ENCODE results near the gene SYT8.
"Not testable (repeated sequence)": the region's sequence is repeated elsewhere in the genome, so short reads cannot be mapped to it uniquely, and the experiment has no call there.

Gene SYT8

GRCh38 chr11:1882265-1883238, 47.8 kb downstream of the SYT8 start:
- no peak overlapping the region for H2AFZ ChIP-seq (ENCODE audit: low read length)
- H3K4me1 ChIP-seq (ENCODE audit: low read length): no peaks in the 10 kb centered on the region
- no peaks in the 10 kb centered on the region; the same call in 1 of the 2 replicates for H3K36me3 ChIP-seq (replicated peaks; ENCODE audit: insufficient read depth, low read length)
- no peaks in the 10 kb centered on the region for H3K9me3 ChIP-seq (replicated peaks; ENCODE audit: insufficient read depth, low read length)
- H3F3A ChIP-seq (ENCODE audit: insufficient read depth, low read length): no peaks in the 10 kb centered on the region
- no peaks in the 10 kb centered on the region; the same call in 1 of the 2 replicates for H3K27me3 ChIP-seq (replicated peaks; ENCODE audit: insufficient read depth, low read length)
- H4K20me1 ChIP-seq (ENCODE audit: insufficient read depth, low read length): no peaks in the 10 kb centered on the region
- no peaks in the 10 kb centered on the region for H3K79me2 ChIP-seq (ENCODE audit: low read length)
- H3K9me2 ChIP-seq (replicated peaks; ENCODE audit: insufficient read depth, low read length): no peaks in the 10 kb centered on the region
- TF ChIP-seq EZH2phosphoT487 (IDR thresholded peaks at IDR 0.05; ENCODE audit: low read length) (no peak), EZH2 (optimal IDR thresholded peaks at IDR 0.05; ENCODE audit: low read depth, low read length) (no peak), CTCF (IDR thresholded peaks at IDR 0.05; ENCODE audit: low read length) (peak; percentile 73)
- H3K27ac ChIP-seq (ENCODE audit: low read length): no peak overlapping the region
- DNase-seq: peak; percentile 48
- no peak overlapping the region for H3K4me2 ChIP-seq (ENCODE audit: low read depth, low read length)
- H3K9ac ChIP-seq (ENCODE audit: low read length): no peak overlapping the region
- H3K4me3 ChIP-seq (ENCODE audit: low read length): no peak overlapping the region

GRCh38 chr11:1883346-1884302, 48.8 kb downstream of the SYT8 start:
- Histone ChIP-seq H3K79me2 (ENCODE audit: low read length) (no peaks in the 10 kb centered on the region), H4K20me1 (ENCODE audit: insufficient read depth, low read length) (no peaks in the 10 kb centered on the region), H3K4me3 (ENCODE audit: low read length) (no peak overlapping the region), H3F3A (ENCODE audit: insufficient read depth, low read length) (no peaks in the 10 kb centered on the region), H2AFZ (ENCODE audit: low read length) (no peak overlapping the region), H3K9ac (ENCODE audit: low read length) (no peak overlapping the region), H3K9me3 (replicated peaks; ENCODE audit: insufficient read depth, low read length) (no peaks in the 10 kb centered on the region), H3K27ac (ENCODE audit: low read length) (no peak overlapping the region), H3K4me1 (ENCODE audit: low read length) (no peaks in the 10 kb centered on the region), H3K27me3 (replicated peaks; ENCODE audit: insufficient read depth, low read length) (no peaks in the 10 kb centered on the region; the same call in 1 of the 2 replicates), H3K4me2 (ENCODE audit: low read depth, low read length) (no peak overlapping the region), H3K9me2 (replicated peaks; ENCODE audit: insufficient read depth, low read length) (no peaks in the 10 kb centered on the region), H3K36me3 (replicated peaks; ENCODE audit: insufficient read depth, low read length) (no peaks in the 10 kb centered on the region; the same call in 1 of the 2 replicates)
- DNase-seq: no peak
- no peak for TF ChIP-seq EZH2 (optimal IDR thresholded peaks at IDR 0.05; ENCODE audit: low read depth, low read length)
- TF ChIP-seq EZH2phosphoT487 (IDR thresholded peaks at IDR 0.05; ENCODE audit: low read length): no peak
- TF ChIP-seq CTCF (IDR thresholded peaks at IDR 0.05; ENCODE audit: low read length): no peak

GRCh38 chr11:1884303-1884700, 49.5 kb downstream of the SYT8 start:
- Histone ChIP-seq H3K36me3 (replicated peaks; ENCODE audit: insufficient read depth, low read length) (no peaks in the 10 kb centered on the region; the same call in 1 of the 2 replicates), H3K4me1 (ENCODE audit: low read length) (no peaks in the 10 kb centered on the region), H3K27ac (ENCODE audit: low read length) (no peak overlapping the region)

GRCh38 chr11:1886551-1886950, 51.8 kb downstream of the SYT8 start:
- H3K4me3 ChIP-seq (ENCODE audit: low read length); H2AFZ ChIP-seq (ENCODE audit: low read length); H3K9ac ChIP-seq (ENCODE audit: low read length); H3K36me3 ChIP-seq (replicated peaks; ENCODE audit: insufficient read depth, low read length); H4K20me1 ChIP-seq (ENCODE audit: insufficient read depth, low read length); H3K9me3 ChIP-seq (replicated peaks; ENCODE audit: insufficient read depth, low read length); H3K4me2 ChIP-seq (ENCODE audit: low read depth, low read length); H3F3A ChIP-seq (ENCODE audit: insufficient read depth, low read length); H3K9me2 ChIP-seq (replicated peaks; ENCODE audit: insufficient read depth, low read length); DNase-seq; H3K27me3 ChIP-seq (replicated peaks; ENCODE audit: insufficient read depth, low read length); H3K4me1 ChIP-seq (ENCODE audit: low read length); H3K27ac ChIP-seq (ENCODE audit: low read length); H3K79me2 ChIP-seq (ENCODE audit: low read length): not testable (repeated sequence)

More at GRCh38 chr11:1884303-1884700, 49.5 kb downstream of the SYT8 start:
- no peak overlapping the region for H3K9ac ChIP-seq (ENCODE audit: low read length)
- H3F3A ChIP-seq (ENCODE audit: insufficient read depth, low read length): no peaks in the 10 kb centered on the region
- H3K79me2 ChIP-seq (ENCODE audit: low read length): no peaks in the 10 kb centered on the region
- DNase-seq: no peak
- H4K20me1 ChIP-seq (ENCODE audit: insufficient read depth, low read length): no peaks in the 10 kb centered on the region
- H3K27me3 ChIP-seq (replicated peaks; ENCODE audit: insufficient read depth, low read length): no peaks in the 10 kb centered on the region; the same call in 1 of the 2 replicates
- H3K9me3 ChIP-seq (replicated peaks; ENCODE audit: insufficient read depth, low read length): no peaks in the 10 kb centered on the region
- no peaks in the 10 kb centered on the region for H3K9me2 ChIP-seq (replicated peaks; ENCODE audit: insufficient read depth, low read length)
- no peak overlapping the region for H2AFZ ChIP-seq (ENCODE audit: low read length)
- TF ChIP-seq CTCF (IDR thresholded peaks at IDR 0.05; ENCODE audit: low read length): no peak
- no peak for TF ChIP-seq EZH2phosphoT487 (IDR thresholded peaks at IDR 0.05; ENCODE audit: low read length)
- no peak for TF ChIP-seq EZH2 (optimal IDR thresholded peaks at IDR 0.05; ENCODE audit: low read depth, low read length)
- no peak overlapping the region for H3K4me3 ChIP-seq (ENCODE audit: low read length)
- H3K4me2 ChIP-seq (ENCODE audit: low read depth, low read length): no peak overlapping the region

Data from MM.1S (cell line).